SK-N-SH (cell line): Measurements from ENCODE around the gene SERPINC1.

Source experiments
- CHD2 ChIP-seq: fragments of 150-350 bp; IDR thresholded peaks from 2 replicates; pipeline ENCODE4 v1.6.1; 2018; ENCODE audit warnings: low read length; ENCODE audit not compliant: partially characterized antibody
- CTCF ChIP-seq: fragments of 200-600 bp; sonication (generic); IDR thresholded peaks from 2 replicates; pipeline ENCODE4 v1.6.1; 2017; ENCODE audit warnings: antibody characterized with exemption, mild to moderate bottlenecking, moderate library complexity
- EZH2phosphoT487 ChIP-seq: fragments of 200-600 bp; sonication (generic); IDR thresholded peaks from 2 replicates; pipeline ENCODE4 v1.6.1; 2017; ENCODE audit warnings: low read depth, mixed run types, mild to moderate bottlenecking, antibody characterized with exemption, moderate library complexity, borderline replicate concordance
- FOXJ3 ChIP-seq: sonication (generic); formaldehyde crosslinking; IDR thresholded peaks from 2 replicates; pipeline ENCODE4 v1.5.1; 2020; ENCODE audit warnings: mild to moderate bottlenecking, missing genetic modification reagents
- MAX ChIP-seq: IDR thresholded peaks from 2 replicates; pipeline ENCODE4 v1.4.0; 2012; ENCODE audit warnings: low read depth
- MXI1 ChIP-seq: IDR thresholded peaks from 2 replicates; pipeline ENCODE4 v1.6.1; 2012; ENCODE audit warnings: mild to moderate bottlenecking, low read depth, low read length, improper control_type of control experiment
- POLR2AphosphoS5 ChIP-seq: IDR thresholded peaks from 2 replicates; pipeline ENCODE4 v1.6.1; 2012; ENCODE audit warnings: low read depth, low read length
- RCOR1 ChIP-seq: fragments of 150-350 bp; IDR thresholded peaks from 2 replicates; pipeline ENCODE4 v1.6.1; 2017; ENCODE audit warnings: antibody characterized with exemption, low read length
- RFX5 ChIP-seq: IDR thresholded peaks from 2 replicates; pipeline ENCODE4 v1.6.1; 2012; ENCODE audit warnings: mild to moderate bottlenecking, improper control_type of control experiment, low read length
- TF ChIP-seq, protein P1 (sequence below): IDR thresholded peaks from 2 replicates; pipeline ENCODE4 v1.4.0; 2012; ENCODE audit warnings: low read depth, borderline replicate concordance

DNA sequence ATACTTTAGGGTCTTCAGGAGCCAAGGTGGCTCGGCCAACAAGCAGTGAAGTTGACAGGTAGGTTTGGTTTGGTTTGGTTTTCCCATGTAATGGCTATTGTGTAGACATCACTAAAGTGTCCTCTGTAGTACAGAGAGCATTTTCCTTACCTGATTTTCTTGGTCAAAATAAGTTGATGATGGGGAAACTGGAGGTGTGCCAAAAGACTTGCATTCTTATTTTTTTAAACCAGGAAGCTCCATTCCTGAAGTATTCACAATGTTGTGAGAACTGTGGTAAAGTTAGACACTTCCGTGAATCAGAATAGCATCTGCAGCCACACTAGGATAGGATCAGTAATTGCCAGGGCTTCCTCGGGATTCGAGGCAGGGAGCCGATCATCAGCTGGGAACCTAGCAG is 46.0 kb downstream of the SERPINC1 start:
- TF ChIP-seq EZH2phosphoT487: no peak
- no peak for TF ChIP-seq POLR2AphosphoS5
- TF ChIP-seq CTCF: no peak
- no peak for TF ChIP-seq RCOR1
- no peak for TF ChIP-seq RFX5
- no peak for TF ChIP-seq MXI1
- TF ChIP-seq, protein P1, sequence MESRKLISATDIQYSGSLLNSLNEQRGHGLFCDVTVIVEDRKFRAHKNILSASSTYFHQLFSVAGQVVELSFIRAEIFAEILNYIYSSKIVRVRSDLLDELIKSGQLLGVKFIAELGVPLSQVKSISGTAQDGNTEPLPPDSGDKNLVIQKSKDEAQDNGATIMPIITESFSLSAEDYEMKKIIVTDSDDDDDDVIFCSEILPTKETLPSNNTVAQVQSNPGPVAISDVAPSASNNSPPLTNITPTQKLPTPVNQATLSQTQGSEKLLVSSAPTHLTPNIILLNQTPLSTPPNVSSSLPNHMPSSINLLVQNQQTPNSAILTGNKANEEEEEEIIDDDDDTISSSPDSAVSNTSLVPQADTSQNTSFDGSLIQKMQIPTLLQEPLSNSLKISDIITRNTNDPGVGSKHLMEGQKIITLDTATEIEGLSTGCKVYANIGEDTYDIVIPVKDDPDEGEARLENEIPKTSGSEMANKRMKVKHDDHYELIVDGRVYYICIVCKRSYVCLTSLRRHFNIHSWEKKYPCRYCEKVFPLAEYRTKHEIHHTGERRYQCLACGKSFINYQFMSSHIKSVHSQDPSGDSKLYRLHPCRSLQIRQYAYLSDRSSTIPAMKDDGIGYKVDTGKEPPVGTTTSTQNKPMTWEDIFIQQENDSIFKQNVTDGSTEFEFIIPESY: no peak
- no peak for TF ChIP-seq MAX
- TF ChIP-seq FOXJ3 (CRISPR knock-in tag): no peak
- no peak for TF ChIP-seq CHD2
